Fibroblast of lung (primary cell): ENCODE data around the gene NDC80. TPM values are rescaled to one million over a fixed set of nuclear protein-coding genes. Genes with fewer than 3 reads are reported as not detected.

Experiments
- DNase-seq, 2 donors: peaks; one replicate each; pipeline versions ENCODE4 v3.0.0 to v3.0.0-alpha.2; 2010; ENCODE audit warnings: low read depth in 2 of 2
- H2AFZ ChIP-seq: 2 replicates; pipeline ENCODE4 v1.5.1; 2012; ENCODE audit warnings: low read length, control low read depth, inconsistent platforms
- H3K27ac ChIP-seq: 2 replicates; pipeline ENCODE4 v1.5.1; 2011; ENCODE audit warnings: low read length, control low read depth; ENCODE audit not compliant: insufficient read depth
- H3K27me3 ChIP-seq: 2 replicates; pipeline ENCODE4 v1.5.1; 2011; ENCODE audit warnings: mild to moderate bottlenecking, low read length; ENCODE audit not compliant: control insufficient read depth, insufficient read depth
- H3K36me3 ChIP-seq: 2 replicates; pipeline ENCODE4 v1.5.1; 2011; ENCODE audit warnings: low read length; ENCODE audit not compliant: control insufficient read depth, insufficient read depth
- H3K4me1 ChIP-seq: 2 replicates; pipeline ENCODE4 v1.5.1; 2011; ENCODE audit warnings: low read length; ENCODE audit not compliant: control insufficient read depth, insufficient read depth; ENCODE audit errors: extremely low read depth
- H3K4me2 ChIP-seq: 2 replicates; pipeline ENCODE4 v1.5.1; 2011; ENCODE audit warnings: low read length, control low read depth; ENCODE audit not compliant: insufficient read depth; ENCODE audit errors: extremely low read depth
- H3K4me3 ChIP-seq, 4 experiments: fragments of 200-600 bp in 1 of 4; sonication (generic) in 1 of 4; replicated peaks in 1 of 4; 2 replicates each; pipeline ENCODE4 v1.5.1; 2011 to 2016; ENCODE audit warnings: low read length in 4 of 4, low read depth in 3 of 4, mild to moderate bottlenecking in 3 of 4, control low read depth in 2 of 4, inconsistent platforms in 1 of 4, mixed read lengths in 1 of 4; ENCODE audit not compliant: insufficient read depth in 1 of 4; ENCODE audit errors: control extremely low read depth in 1 of 4
- H3K79me2 ChIP-seq: 2 replicates; pipeline ENCODE4 v1.5.1; 2012; ENCODE audit warnings: mild to moderate bottlenecking, low read length, inconsistent platforms; ENCODE audit not compliant: control insufficient read depth, insufficient read depth
- H3K9ac ChIP-seq: 2 replicates; pipeline ENCODE4 v1.5.1; 2011; ENCODE audit warnings: mild to moderate bottlenecking, low read length, control low read depth; ENCODE audit not compliant: insufficient read depth
- H3K9me3 ChIP-seq: 2 replicates; pipeline ENCODE4 v1.5.1; 2012; ENCODE audit warnings: low read depth, low read length; ENCODE audit not compliant: control insufficient read depth, insufficient read depth
- H4K20me1 ChIP-seq: 2 replicates; pipeline ENCODE4 v1.5.1; 2011; ENCODE audit warnings: low read length; ENCODE audit not compliant: control insufficient read depth, insufficient read depth; ENCODE audit errors: extremely low read depth
- EZH2 ChIP-seq: IDR thresholded peaks from 2 replicates; pipeline ENCODE4 v1.5.1; 2012; ENCODE audit warnings: low read length, control low read depth, mild to moderate bottlenecking; ENCODE audit errors: missing control alignments
- polyA plus RNA-seq, 2 donors: library from polyadenylated mRNA; depleted of rRNA in 1 of 2; stranded (reverse) in 1 of 2; unstranded in 1 of 2; fragments of >200 nt; gene quantifications; 2 replicates each; pipeline ENCODE4 v1.2.1, GENCODE V29; 2011 to 2012; ENCODE audit warnings: missing spikeins in 1 of 2
- total RNA-seq: library from RNA; depleted of rRNA; stranded (reverse); fragments of >200 nt; gene quantifications from 2 replicates; pipeline ENCODE4 v1.2.1, GENCODE V29; 2014
- TF ChIP-seq, protein P1 (sequence below), 2 donors: IDR thresholded peaks in 1 of 2; conservative IDR thresholded peaks in 1 of 2; 1 replicate in 1 of 2; 2 replicates in 1 of 2; pipeline ENCODE4 v1.5.1; 2011 to 2012; ENCODE audit warnings: low read length in 2 of 2, control low read depth in 1 of 2, inconsistent platforms in 1 of 2, low read depth in 1 of 2, mild to moderate bottlenecking in 1 of 2

NDC80 gene
- total and polyA plus RNA-seq, 2 donors (not counting 1 experiment from before 2014, with no cell fraction given) = 8.3 to 9.7 TPM

DNA sequence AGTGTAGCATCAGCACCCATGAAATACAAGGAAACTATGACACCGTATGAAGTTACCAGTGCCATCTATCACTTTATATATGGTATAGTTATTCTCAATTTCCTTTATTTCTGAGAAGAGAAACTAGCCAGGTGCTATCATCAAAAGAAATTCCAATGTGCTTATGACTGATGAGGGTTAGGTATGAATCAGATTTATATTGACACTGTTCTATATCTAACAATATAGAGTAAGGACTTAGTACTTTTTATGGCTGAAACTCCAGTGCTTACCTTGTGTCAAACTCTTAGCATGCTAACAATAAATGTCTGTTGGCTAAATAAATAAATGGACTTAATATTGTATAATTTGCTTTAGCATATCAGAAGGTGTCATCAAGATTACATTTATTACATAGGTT lies 7.0 kb upstream of the NDC80 start:
- H3K79me2 ChIP-seq = peaks cover 10% of the 10 kb centered on the region
- no peak for DNase-seq
- no peaks in the 10 kb centered on the region for H3K4me1 ChIP-seq
- H4K20me1 ChIP-seq = no peaks in the 10 kb centered on the region
- no peak overlapping the region for H3K9ac ChIP-seq
- H3K36me3 ChIP-seq = no peaks in the 10 kb centered on the region
- H3K9me3 ChIP-seq = no peaks in the 10 kb centered on the region
- TF ChIP-seq, protein P1, sequence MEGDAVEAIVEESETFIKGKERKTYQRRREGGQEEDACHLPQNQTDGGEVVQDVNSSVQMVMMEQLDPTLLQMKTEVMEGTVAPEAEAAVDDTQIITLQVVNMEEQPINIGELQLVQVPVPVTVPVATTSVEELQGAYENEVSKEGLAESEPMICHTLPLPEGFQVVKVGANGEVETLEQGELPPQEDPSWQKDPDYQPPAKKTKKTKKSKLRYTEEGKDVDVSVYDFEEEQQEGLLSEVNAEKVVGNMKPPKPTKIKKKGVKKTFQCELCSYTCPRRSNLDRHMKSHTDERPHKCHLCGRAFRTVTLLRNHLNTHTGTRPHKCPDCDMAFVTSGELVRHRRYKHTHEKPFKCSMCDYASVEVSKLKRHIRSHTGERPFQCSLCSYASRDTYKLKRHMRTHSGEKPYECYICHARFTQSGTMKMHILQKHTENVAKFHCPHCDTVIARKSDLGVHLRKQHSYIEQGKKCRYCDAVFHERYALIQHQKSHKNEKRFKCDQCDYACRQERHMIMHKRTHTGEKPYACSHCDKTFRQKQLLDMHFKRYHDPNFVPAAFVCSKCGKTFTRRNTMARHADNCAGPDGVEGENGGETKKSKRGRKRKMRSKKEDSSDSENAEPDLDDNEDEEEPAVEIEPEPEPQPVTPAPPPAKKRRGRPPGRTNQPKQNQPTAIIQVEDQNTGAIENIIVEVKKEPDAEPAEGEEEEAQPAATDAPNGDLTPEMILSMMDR (conservative IDR thresholded peaks at IDR 0.05 in 1 of 2, IDR thresholded peaks at IDR 0.05 in 1 of 2; ENCODE audit: low read depth in 1 of 2, low read length in 2 of 2) = no peak
- no peak for TF ChIP-seq EZH2
- no peak overlapping the region for H3K4me2 ChIP-seq
- no peak overlapping the region for H3K27ac ChIP-seq
- H2AFZ ChIP-seq = no peak overlapping the region
- H3K27me3 ChIP-seq = no peaks in the 10 kb centered on the region
- no peak overlapping the region for H3K4me3 ChIP-seq

DNA sequence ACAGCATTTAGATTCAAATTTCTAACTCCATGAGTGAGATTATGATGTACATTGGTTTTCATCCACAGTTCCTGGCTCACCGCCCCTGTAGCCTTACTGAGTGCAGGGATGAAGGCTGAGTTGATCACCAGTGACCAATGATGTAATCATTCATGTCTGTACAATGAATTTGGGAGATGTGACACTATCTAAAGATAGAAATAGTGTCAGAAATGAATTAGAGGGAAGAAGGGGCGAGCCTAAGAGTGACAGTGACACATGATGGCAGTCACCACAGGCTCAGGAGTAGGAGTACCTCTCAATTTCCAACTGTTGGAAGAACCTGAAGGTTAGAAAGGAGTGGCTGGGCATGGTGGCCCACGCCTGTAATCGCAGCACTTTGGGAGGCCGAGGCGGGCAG lies 3.2 kb upstream of the NDC80 start:
- H3K9me3 ChIP-seq = no peaks in the 10 kb centered on the region
- no peak overlapping the region for H3K4me2 ChIP-seq
- H3K4me1 ChIP-seq = peaks cover 7% of the 10 kb centered on the region
- H2AFZ ChIP-seq = no peak overlapping the region
- TF ChIP-seq, protein P1 (conservative IDR thresholded peaks at IDR 0.05 in 1 of 2, IDR thresholded peaks at IDR 0.05 in 1 of 2; ENCODE audit: low read depth in 1 of 2, low read length in 2 of 2) = no peak
- TF ChIP-seq EZH2 = no peak
- H3K27ac ChIP-seq = no peak overlapping the region
- H3K27me3 ChIP-seq = no peaks in the 10 kb centered on the region
- peaks cover 42% of the 10 kb centered on the region for H3K79me2 ChIP-seq
- no peaks in the 10 kb centered on the region for H3K36me3 ChIP-seq
- H3K9ac ChIP-seq = no peak overlapping the region
- no peak for DNase-seq
- H4K20me1 ChIP-seq = no peaks in the 10 kb centered on the region
- H3K4me3 ChIP-seq = no peak overlapping the region

DNA sequence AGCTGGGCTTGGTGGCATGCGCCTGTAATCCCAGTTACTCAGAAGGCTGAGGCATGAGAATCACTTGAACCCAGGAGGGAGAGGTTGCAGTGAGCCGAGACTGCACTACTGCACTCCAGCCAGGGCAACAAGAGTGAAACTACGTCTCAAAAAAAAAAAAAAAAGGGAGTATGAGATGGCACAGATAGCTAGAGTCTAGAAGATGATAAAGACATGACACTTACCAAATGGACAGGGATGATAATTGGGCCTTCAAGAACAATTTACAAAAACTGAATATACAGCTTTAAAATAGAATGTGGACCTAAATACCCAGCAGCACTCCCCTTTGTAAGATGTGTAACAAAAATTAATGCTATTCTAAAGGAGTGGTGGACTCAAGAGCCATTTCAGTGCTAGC lies 2.8 kb upstream of the NDC80 start:
- H4K20me1 ChIP-seq = no peaks in the 10 kb centered on the region
- DNase-seq = no peak
- no peak overlapping the region for H3K9ac ChIP-seq
- no peak for TF ChIP-seq EZH2
- TF ChIP-seq, protein P1 (conservative IDR thresholded peaks at IDR 0.05 in 1 of 2, IDR thresholded peaks at IDR 0.05 in 1 of 2; ENCODE audit: low read depth in 1 of 2, low read length in 2 of 2) = no peak
- H3K9me3 ChIP-seq = no peaks in the 10 kb centered on the region
- peaks cover 47% of the 10 kb centered on the region for H3K79me2 ChIP-seq
- no peaks in the 10 kb centered on the region for H3K27me3 ChIP-seq
- no peaks in the 10 kb centered on the region for H3K36me3 ChIP-seq
- no peak overlapping the region for H2AFZ ChIP-seq
- H3K27ac ChIP-seq = no peak overlapping the region
- H3K4me2 ChIP-seq = no peak overlapping the region
- no peak overlapping the region for H3K4me3 ChIP-seq
- H3K4me1 ChIP-seq = peaks cover 7% of the 10 kb centered on the region
